ENCODE measurements around the gene MPP7. TPM values are rescaled to one million over a fixed set of nuclear protein-coding genes. Genes with fewer than 3 reads are reported as not detected.
"Not testable (repeated sequence)": the region's sequence is repeated elsewhere in the genome, so short reads cannot be mapped to it uniquely, and the experiment has no call there.

Gene MPP7
- total RNA-seq, 1 experiment from 2014 or later: 9.1 TPM

- Histone ChIP-seq H3K9me2 (replicated peaks; ENCODE audit: low read length) (no peaks in the 10 kb centered on the region), H3F3A (ENCODE audit: low read length, unreplicated experiment) (no peaks in the 10 kb centered on the region), H4K20me1 (ENCODE audit: low read length) (no peaks in the 10 kb centered on the region), H3K4me1 (ENCODE audit: insufficient read depth, low read length) (0 out of 2 replicates have a peak, but pooled peaks cover 7% of the 10 kb centered on the region), H3K9me3 (ENCODE audit: low read length) (no peaks in the 10 kb centered on the region), H3K4me2 (ENCODE audit: low read length) (no peak overlapping the region), H3K79me2 (ENCODE audit: low read length) (no peaks in the 10 kb centered on the region), H3K36me3 (ENCODE audit: low read depth, low read length) (no peaks in the 10 kb centered on the region), H3K4me3 (ENCODE audit: low read length) (no peak overlapping the region), H3K27me3 (ENCODE audit: low read length) (no peaks in the 10 kb centered on the region), H3K27ac (ENCODE audit: low read length) (no peak overlapping the region), H2AFZ (ENCODE audit: low read length) (no peak overlapping the region), H3K9ac (ENCODE audit: low read length) (no peak overlapping the region)
- no TSS peak for BruUV-seq (replicated peaks)
- ChIA-PET POLR2A (ENCODE audit: unreplicated experiment) (interaction anchor here (0.6 kb wide), 1 partner anchor 161 kb away, joined by 7 read pairs; no protein-coding TSS in a partner anchor), CTCF (no interaction called here)
- ATAC-seq (no peak), DNase-seq (no peak)
- TF ChIP-seq, protein P1, sequence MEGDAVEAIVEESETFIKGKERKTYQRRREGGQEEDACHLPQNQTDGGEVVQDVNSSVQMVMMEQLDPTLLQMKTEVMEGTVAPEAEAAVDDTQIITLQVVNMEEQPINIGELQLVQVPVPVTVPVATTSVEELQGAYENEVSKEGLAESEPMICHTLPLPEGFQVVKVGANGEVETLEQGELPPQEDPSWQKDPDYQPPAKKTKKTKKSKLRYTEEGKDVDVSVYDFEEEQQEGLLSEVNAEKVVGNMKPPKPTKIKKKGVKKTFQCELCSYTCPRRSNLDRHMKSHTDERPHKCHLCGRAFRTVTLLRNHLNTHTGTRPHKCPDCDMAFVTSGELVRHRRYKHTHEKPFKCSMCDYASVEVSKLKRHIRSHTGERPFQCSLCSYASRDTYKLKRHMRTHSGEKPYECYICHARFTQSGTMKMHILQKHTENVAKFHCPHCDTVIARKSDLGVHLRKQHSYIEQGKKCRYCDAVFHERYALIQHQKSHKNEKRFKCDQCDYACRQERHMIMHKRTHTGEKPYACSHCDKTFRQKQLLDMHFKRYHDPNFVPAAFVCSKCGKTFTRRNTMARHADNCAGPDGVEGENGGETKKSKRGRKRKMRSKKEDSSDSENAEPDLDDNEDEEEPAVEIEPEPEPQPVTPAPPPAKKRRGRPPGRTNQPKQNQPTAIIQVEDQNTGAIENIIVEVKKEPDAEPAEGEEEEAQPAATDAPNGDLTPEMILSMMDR (conservative IDR thresholded peaks at IDR 0.05; ENCODE audit: low read depth, low read length): no peak
- TF ChIP-seq EZH2 (IDR thresholded peaks at IDR 0.05; ENCODE audit: low read length, unreplicated experiment): no peak
- TF ChIP-seq EZH2phosphoT487 (IDR thresholded peaks at IDR 0.05; ENCODE audit: borderline replicate concordance, low read length): no peak
- intact Hi-C loops (cut with micrococcal nuclease): no loop called here
Measured at GRCh38 chr10:28326516-28327490, 23.9 kb upstream of the MPP7 start.

GRCh38 chr10:28320799-28321198, 17.9 kb upstream of the MPP7 start:
- Histone ChIP-seq H4K20me1 (ENCODE audit: low read length) (no peaks in the 10 kb centered on the region), H2AFZ (ENCODE audit: low read length) (no peak overlapping the region), H3K4me3 (ENCODE audit: low read length) (no peak overlapping the region), H3K27me3 (ENCODE audit: low read length) (no peaks in the 10 kb centered on the region), H3K9me2 (replicated peaks; ENCODE audit: low read length) (no peaks in the 10 kb centered on the region), H3K79me2 (ENCODE audit: low read length) (no peaks in the 10 kb centered on the region), H3F3A (ENCODE audit: low read length, unreplicated experiment) (no peaks in the 10 kb centered on the region), H3K27ac (ENCODE audit: low read length) (no peak overlapping the region), H3K36me3 (ENCODE audit: low read depth, low read length) (no peaks in the 10 kb centered on the region), H3K9ac (ENCODE audit: low read length) (no peak overlapping the region), H3K4me1 (ENCODE audit: insufficient read depth, low read length) (no peaks in the 10 kb centered on the region), H3K4me2 (ENCODE audit: low read length) (no peak overlapping the region), H3K9me3 (ENCODE audit: low read length) (no peaks in the 10 kb centered on the region)
- intact Hi-C loops (cut with micrococcal nuclease): no loop called here
- CTCF ChIA-PET: no interaction called here
- ATAC-seq (no peak), DNase-seq (no peak)
- POLR2A ChIA-PET (ENCODE audit: unreplicated experiment): no interaction called here
- TF ChIP-seq, protein P1 (conservative IDR thresholded peaks at IDR 0.05; ENCODE audit: low read depth, low read length): no peak
- TF ChIP-seq EZH2phosphoT487 (IDR thresholded peaks at IDR 0.05; ENCODE audit: borderline replicate concordance, low read length) (no peak), EZH2 (IDR thresholded peaks at IDR 0.05; ENCODE audit: low read length, unreplicated experiment) (no peak)
- no TSS peak for BruUV-seq (replicated peaks)

- Histone ChIP-seq H3K36me3 (ENCODE audit: low read depth, low read length) (no peaks in the 10 kb centered on the region), H3K79me2 (ENCODE audit: low read length) (no peaks in the 10 kb centered on the region), H2AFZ (ENCODE audit: low read length) (no peak overlapping the region), H3K9ac (ENCODE audit: low read length) (no peak overlapping the region), H3K4me1 (ENCODE audit: insufficient read depth, low read length) (no peaks in the 10 kb centered on the region), H3K9me2 (replicated peaks; ENCODE audit: low read length) (no peaks in the 10 kb centered on the region), H3K4me2 (ENCODE audit: low read length) (no peak overlapping the region), H3K4me3 (ENCODE audit: low read length) (no peak overlapping the region), H3F3A (ENCODE audit: low read length, unreplicated experiment) (no peaks in the 10 kb centered on the region), H4K20me1 (ENCODE audit: low read length) (no peaks in the 10 kb centered on the region), H3K9me3 (ENCODE audit: low read length) (no peaks in the 10 kb centered on the region), H3K27ac (ENCODE audit: low read length) (no peak overlapping the region), H3K27me3 (ENCODE audit: low read length) (no peaks in the 10 kb centered on the region)
- ATAC-seq: no peak
- no peak for DNase-seq
- POLR2A ChIA-PET (ENCODE audit: unreplicated experiment): no interaction called here
- no TSS peak for BruUV-seq (replicated peaks)
- intact Hi-C loops (cut with micrococcal nuclease): no loop called here
- CTCF ChIA-PET: no interaction called here
- TF ChIP-seq EZH2phosphoT487 (IDR thresholded peaks at IDR 0.05; ENCODE audit: borderline replicate concordance, low read length) (no peak), EZH2 (IDR thresholded peaks at IDR 0.05; ENCODE audit: low read length, unreplicated experiment) (no peak)
- TF ChIP-seq, protein P1 (conservative IDR thresholded peaks at IDR 0.05; ENCODE audit: low read depth, low read length): no peak
Measured at GRCh38 chr10:28320090-28320489, 17.2 kb upstream of the MPP7 start.

GRCh38 chr10:28319061-28319460, 16.2 kb upstream of the MPP7 start:
- CTCF ChIA-PET; POLR2A ChIA-PET (ENCODE audit: unreplicated experiment); H3K4me1 ChIP-seq (ENCODE audit: insufficient read depth, low read length); intact Hi-C loops (cut with micrococcal nuclease); H3F3A ChIP-seq (ENCODE audit: low read length, unreplicated experiment); H2AFZ ChIP-seq (ENCODE audit: low read length); H3K9me3 ChIP-seq (ENCODE audit: low read length); H3K79me2 ChIP-seq (ENCODE audit: low read length); H3K9ac ChIP-seq (ENCODE audit: low read length); H4K20me1 ChIP-seq (ENCODE audit: low read length); H3K27ac ChIP-seq (ENCODE audit: low read length); H3K9me2 ChIP-seq (replicated peaks; ENCODE audit: low read length); H3K4me2 ChIP-seq (ENCODE audit: low read length); H3K27me3 ChIP-seq (ENCODE audit: low read length); H3K36me3 ChIP-seq (ENCODE audit: low read depth, low read length); ATAC-seq; H3K4me3 ChIP-seq (ENCODE audit: low read length); BruUV-seq (replicated peaks); DNase-seq: not testable (repeated sequence)
